Dendritic cell treated with granulocyte-macrophage colony-stimulating factor and Interleukin-4, amounts not matched to agents 40 ng/mL and 50 ng/mL, for 4 days (primary cell): ENCODE measurements around the gene DVL1.

Source experiments
- H3K27ac Mint-ChIP-seq: one replicate; pipeline ENCODE4 v1.8.0; 2022; ENCODE audit warnings: mild to moderate bottlenecking, mixed read lengths
- H3K27me3 Mint-ChIP-seq: one replicate; pipeline ENCODE4 v1.8.0; 2022; ENCODE audit warnings: mild to moderate bottlenecking, mixed read lengths
- H3K36me3 Mint-ChIP-seq: one replicate; pipeline ENCODE4 v1.8.0; 2022; ENCODE audit warnings: low read depth, mixed read lengths
- H3K4me1 Mint-ChIP-seq: one replicate; pipeline ENCODE4 v1.8.0; 2022; ENCODE audit warnings: low read depth, mixed read lengths
- H3K4me3 Mint-ChIP-seq: one replicate; pipeline ENCODE4 v1.8.0; 2022; ENCODE audit warnings: mild to moderate bottlenecking, moderate library complexity, mixed read lengths
- H3K9me3 Mint-ChIP-seq: one replicate; pipeline ENCODE4 v1.8.0; 2022; ENCODE audit warnings: mixed read lengths
- intact Hi-C: fragments of 100-400 bp; cut with micrococcal nuclease; formaldehyde crosslinking; loops from one replicate; pipeline ENCODE4 v1.15.0; 2022

The DVL1 gene

DNA sequence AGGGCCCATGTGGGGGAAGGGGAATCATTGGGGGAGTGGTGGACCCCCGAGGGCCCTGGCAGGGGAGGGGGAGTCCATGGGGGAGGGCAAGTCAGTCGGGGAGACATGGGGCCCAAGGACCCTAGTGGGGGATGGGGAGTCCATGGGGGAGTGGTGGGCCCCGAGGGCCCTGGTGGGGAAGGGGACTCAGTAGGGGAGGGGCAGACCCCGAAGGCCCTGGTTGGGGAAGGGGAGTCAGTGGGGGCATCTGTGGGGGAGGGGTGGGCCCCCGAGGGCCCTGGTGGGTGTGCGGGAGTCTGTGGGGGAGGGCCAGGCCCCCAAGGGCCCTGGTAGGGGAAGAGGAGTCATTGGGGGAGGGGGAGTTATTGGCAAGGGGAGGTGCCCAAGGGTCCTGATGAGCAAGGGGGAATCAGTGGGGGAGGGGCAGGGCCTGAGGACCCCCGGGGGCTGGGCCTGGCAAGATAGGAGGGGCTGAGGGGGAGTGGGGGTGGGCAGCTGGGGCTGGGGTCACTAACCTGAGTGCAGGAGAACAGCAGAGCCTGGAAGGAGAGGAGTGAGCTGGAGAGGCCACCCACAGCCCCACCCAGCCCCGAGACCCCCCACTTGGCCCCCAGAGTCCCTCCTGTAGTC lies 7.1 kb upstream of the DVL1 start:
- no peaks in the 10 kb centered on the region for H3K36me3 Mint-ChIP-seq
- H3K4me1 Mint-ChIP-seq, result peaks cover 26% of the 10 kb centered on the region
- intact Hi-C loops, result no loop called here
- no peak overlapping the region for H3K27ac Mint-ChIP-seq
- H3K9me3 Mint-ChIP-seq, result no peaks in the 10 kb centered on the region
- H3K4me3 Mint-ChIP-seq, result no peak overlapping the region
- peaks cover 90% of the 10 kb centered on the region for H3K27me3 Mint-ChIP-seq

GRCh38 chr1:1355416-1355815 lies 6.2 kb upstream of the DVL1 start:
- intact Hi-C loops, result no loop called here
- Mint-ChIP-seq H3K4me3 (no peak overlapping the region), H3K27ac (no peak overlapping the region), H3K27me3 (peaks cover 82% of the 10 kb centered on the region), H3K9me3 (no peaks in the 10 kb centered on the region), H3K36me3 (no peaks in the 10 kb centered on the region), H3K4me1 (peaks cover 26% of the 10 kb centered on the region)

DNA sequence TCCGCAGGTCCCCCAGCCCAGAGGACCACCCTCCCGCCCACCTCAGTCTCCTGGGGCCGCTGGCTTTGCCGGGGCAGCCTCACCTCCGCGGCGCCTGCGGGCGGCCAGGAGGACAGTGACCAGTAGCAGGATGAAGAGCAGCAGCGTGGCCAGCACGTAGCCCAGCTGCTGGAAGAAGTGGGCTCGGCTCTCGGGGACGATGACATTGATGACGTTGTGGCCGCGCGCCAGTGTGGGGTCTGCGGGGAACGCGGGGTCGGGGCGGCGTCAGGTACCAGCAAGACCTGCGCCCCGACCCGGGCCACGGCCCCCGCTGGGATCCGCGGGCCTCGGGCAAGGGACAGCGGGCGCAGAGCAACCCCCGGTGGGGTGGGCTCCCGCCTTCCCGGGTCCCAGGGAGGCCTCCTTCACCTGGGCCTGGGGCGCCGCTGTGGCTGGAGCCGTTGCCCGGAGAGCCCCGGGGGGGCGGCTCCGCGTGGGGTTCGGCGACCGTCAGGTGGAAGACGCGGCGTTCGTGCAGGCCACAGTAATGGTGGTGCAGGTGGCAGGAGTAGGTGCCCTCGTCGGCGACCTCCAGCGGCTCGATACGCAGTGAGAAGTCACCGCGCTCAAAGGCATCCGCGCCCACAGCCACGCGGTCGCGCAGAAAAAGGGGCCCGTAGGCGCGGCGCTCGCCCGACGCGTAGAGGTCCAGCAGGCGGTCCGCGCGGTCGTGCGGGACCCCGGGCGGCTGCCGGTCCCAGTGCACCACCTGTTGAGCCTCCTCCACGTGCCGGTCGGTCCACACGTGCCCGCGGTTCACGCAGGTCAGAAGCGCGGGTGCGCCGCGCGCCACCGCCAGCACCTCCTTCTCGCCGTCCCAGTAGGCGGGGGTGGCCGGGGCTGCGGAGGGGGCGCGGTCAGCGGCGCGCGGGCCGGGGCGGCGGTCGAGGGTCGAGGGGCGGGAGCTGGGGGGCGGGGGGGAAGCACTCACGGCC lies 5.3 kb upstream of the DVL1 start:
- Mint-ChIP-seq H3K27me3 (peaks cover 75% of the 10 kb centered on the region), H3K9me3 (no peaks in the 10 kb centered on the region), H3K4me1 (peaks cover 26% of the 10 kb centered on the region), H3K27ac (no peak overlapping the region), H3K4me3 (no peak overlapping the region), H3K36me3 (no peaks in the 10 kb centered on the region)
- intact Hi-C loops, result no loop called here

DNA sequence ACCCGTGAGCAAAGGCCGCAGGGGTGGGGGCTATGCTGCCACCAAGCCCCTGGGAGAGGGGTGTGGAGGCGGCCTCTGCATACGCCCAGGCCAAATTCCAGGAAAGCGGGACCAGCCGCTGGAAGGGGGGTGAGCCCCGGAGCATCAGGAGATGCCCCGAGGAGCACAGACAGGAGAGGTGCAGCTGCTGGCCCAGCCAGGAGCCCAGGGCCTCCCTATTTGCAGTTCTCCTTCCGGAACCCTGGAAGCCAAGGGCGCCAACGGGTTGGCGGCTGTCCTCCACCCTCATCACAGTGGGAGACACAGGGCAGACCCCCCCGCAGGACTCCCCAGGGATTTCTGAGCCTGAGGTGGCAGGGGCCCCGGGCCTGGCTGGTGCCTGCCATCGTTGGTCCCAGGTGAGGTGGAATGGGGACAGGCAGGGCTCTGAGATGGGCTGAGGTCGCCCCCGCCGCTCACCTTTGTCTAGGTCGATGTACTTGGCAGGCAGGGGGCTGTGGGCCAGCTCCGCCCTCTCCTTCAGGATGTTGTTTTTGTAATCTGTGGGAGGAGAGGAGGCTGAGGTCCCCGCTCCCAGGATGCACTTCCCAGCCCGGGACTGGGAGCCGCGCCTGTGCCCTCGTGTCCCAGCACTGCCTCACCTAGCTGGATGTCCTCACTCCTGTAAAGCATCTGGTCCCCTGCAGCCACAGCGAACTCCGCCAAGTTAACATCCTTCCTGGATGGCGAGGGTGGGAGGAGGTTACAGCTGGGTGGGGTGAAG lies 4.4 kb upstream of the DVL1 start:
- no peak overlapping the region for H3K27ac Mint-ChIP-seq
- no peak overlapping the region for H3K4me3 Mint-ChIP-seq
- no peaks in the 10 kb centered on the region for H3K36me3 Mint-ChIP-seq
- H3K9me3 Mint-ChIP-seq, result no peaks in the 10 kb centered on the region
- intact Hi-C loops, result no loop called here
- peaks cover 22% of the 10 kb centered on the region for H3K4me1 Mint-ChIP-seq
- peaks cover 66% of the 10 kb centered on the region for H3K27me3 Mint-ChIP-seq

- peaks cover 59% of the 10 kb centered on the region for H3K27me3 Mint-ChIP-seq
- H3K27ac Mint-ChIP-seq, result no peak overlapping the region
Measured at GRCh38 chr1:1352786-1353388, 3.7 kb upstream of the DVL1 start.

DNA sequence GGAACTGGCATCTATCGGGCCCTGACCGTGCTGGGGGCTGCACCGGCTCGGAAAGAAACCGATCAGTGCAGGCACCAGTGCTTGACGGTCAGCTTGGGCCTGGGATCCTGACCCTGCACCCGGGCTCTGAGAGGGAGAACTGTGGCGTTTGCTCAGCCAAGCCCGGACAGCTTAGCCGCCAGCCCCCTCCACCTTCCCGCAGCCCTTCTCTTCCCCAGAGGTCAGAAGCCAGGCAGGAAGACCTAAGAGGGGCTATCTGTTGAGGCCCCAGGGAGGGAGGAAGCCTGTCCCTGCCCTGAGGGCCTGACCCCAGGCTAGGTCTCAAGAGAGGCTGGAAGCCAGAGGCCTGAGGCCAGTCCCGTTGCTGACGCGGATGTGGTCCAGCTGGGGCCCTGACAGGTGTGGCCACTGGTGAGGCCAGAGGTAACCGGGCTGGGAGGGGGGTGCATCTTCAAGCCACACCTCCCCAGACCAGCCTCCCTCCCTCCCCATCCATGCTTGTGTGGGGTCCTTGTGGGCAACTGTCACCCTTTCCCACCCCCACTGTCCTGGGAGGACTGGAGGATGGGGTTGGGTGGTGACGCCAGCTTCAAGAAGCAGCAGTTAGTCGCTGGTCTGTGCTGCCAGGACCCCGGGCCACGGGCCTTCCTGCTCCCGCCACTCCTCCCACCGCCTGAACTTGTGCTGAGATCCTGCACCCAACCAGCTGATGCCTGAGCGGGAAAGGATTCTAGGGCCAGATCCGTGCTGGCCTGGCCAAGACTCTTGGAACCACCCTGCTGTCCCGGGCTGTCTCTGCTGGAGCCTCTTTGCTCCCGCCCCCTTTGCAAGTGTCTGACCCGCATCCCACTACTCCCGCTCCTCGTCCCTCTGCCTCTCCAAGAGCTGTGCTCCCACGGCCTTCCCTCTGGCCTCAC lies 2.6 kb upstream of the DVL1 start:
- Mint-ChIP-seq H3K4me1 (peaks cover 32% of the 10 kb centered on the region), H3K36me3 (peaks cover 4% of the 10 kb centered on the region), H3K9me3 (no peaks in the 10 kb centered on the region), H3K27ac (no peak overlapping the region), H3K4me3 (peak overlapping the region; percentile 37), H3K27me3 (peaks cover 47% of the 10 kb centered on the region)
- intact Hi-C loops, result no loop called here

More at GRCh38 chr1:1352786-1353388, 3.7 kb upstream of the DVL1 start:
- H3K9me3 Mint-ChIP-seq, result no peaks in the 10 kb centered on the region
- no peak overlapping the region for H3K4me3 Mint-ChIP-seq
- peaks cover 4% of the 10 kb centered on the region for H3K36me3 Mint-ChIP-seq
- H3K4me1 Mint-ChIP-seq, result peaks cover 21% of the 10 kb centered on the region
- intact Hi-C loops, result no loop called here

GRCh38 chr1:1348420-1349255 lies 580 bp downstream of the DVL1 start:
- peaks cover 56% of the 10 kb centered on the region for H3K4me1 Mint-ChIP-seq

DNA sequence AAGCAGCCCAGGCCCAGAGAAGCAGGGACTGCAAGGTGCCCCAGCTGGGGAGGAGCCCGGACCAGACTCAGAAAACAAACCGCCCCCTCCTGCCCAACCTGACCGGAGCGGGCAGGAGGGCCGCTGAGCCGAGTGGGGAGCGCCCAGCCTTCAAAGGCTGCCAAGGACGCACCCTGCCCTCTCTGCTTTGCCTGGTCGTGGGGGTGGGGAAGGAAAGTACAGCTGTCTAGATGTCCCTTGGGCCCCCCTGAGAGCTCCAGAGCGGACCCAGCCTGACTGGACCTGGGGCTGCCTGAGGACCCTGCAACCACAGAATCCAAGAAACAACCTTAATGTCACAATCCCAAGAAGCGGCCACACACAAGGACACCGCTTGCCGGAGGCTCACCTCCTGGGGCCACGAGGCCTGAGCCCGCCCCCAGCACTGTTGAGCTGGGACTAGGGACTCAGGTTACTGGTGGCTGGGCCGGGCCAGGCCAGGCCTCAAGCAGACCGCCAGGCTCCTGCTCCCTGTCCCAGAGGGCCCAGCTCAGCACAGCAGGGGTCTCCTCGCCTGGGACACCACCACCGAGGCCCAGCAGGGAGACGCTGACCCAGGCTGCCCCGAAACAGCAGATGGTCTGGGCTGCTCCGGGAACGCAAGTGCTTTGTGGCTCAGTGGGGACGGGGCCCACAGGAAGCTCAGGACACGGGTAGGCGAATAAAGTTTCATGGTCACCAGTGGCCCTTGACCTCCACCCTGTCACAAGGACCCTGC lies 1.4 kb downstream of the DVL1 start:
- Mint-ChIP-seq H3K27me3 (peaks cover 16% of the 10 kb centered on the region), H3K4me3 (peak overlapping the region; percentile 82), H3K27ac (peak overlapping the region; percentile 66), H3K4me1 (peaks cover 60% of the 10 kb centered on the region), H3K36me3 (peaks cover 4% of the 10 kb centered on the region), H3K9me3 (no peaks in the 10 kb centered on the region)
- intact Hi-C loops, result no loop called here

More at GRCh38 chr1:1348420-1349255, 580 bp downstream of the DVL1 start:
- peak overlapping the region; percentile 82 for H3K4me3 Mint-ChIP-seq
- peaks cover 4% of the 10 kb centered on the region for H3K36me3 Mint-ChIP-seq
- peak overlapping the region; percentile 66 for H3K27ac Mint-ChIP-seq
- H3K27me3 Mint-ChIP-seq, result peaks cover 24% of the 10 kb centered on the region
- no peaks in the 10 kb centered on the region for H3K9me3 Mint-ChIP-seq
- intact Hi-C loops, result no loop called here

GRCh38 chr1:1347026-1347595 lies 2.1 kb downstream of the DVL1 start:
- Mint-ChIP-seq H3K9me3 (no peaks in the 10 kb centered on the region), H3K4me3 (no peak overlapping the region), H3K27me3 (peaks cover 9% of the 10 kb centered on the region), H3K36me3 (peaks cover 4% of the 10 kb centered on the region), H3K4me1 (peaks cover 58% of the 10 kb centered on the region), H3K27ac (peak overlapping the region; percentile 66)
- intact Hi-C loops, result no loop called here

DNA sequence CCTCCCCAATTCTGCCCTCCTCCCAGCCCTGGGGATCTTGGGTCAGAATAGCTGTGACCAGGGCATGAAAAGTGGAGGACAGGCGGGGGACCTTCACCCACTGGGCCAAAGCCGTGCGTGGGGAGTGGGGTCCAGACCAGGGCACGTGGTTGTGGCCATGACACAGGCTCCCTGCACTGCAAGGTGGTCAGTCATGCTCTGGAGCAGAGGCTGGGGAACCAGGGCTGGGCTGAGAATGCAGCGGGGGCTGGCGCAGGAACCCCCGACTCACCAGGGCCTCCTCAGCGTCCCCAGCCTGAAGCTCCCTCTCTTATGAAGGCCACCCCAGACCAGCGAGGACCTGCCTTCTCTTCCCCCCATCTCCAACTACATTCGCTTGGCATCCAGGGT lies 2.7 kb downstream of the DVL1 start:
- intact Hi-C loops, result no loop called here
- no peak overlapping the region for H3K4me3 Mint-ChIP-seq

GRCh38 chr1:1345860-1346500 lies 3.2 kb downstream of the DVL1 start:
- Mint-ChIP-seq H3K36me3 (peaks cover 14% of the 10 kb centered on the region), H3K9me3 (no peaks in the 10 kb centered on the region), H3K27ac (peak overlapping the region; percentile 6), H3K4me3 (no peak overlapping the region), H3K27me3 (no peaks in the 10 kb centered on the region), H3K4me1 (peaks cover 53% of the 10 kb centered on the region)
- intact Hi-C loops, result no loop called here

More for the DNA sequence above, 2.7 kb downstream of the DVL1 start:
- Mint-ChIP-seq H3K27me3 (peaks cover 2% of the 10 kb centered on the region), H3K36me3 (peaks cover 9% of the 10 kb centered on the region), H3K9me3 (no peaks in the 10 kb centered on the region), H3K4me1 (peaks cover 53% of the 10 kb centered on the region), H3K27ac (peak overlapping the region; percentile 6)
